DOHH2 (cell line): ENCODE results near the gene RNASET2.

Experiments used
- H3F3A ChIP-seq: fragments of 200-600 bp; sonication (generic), shearing (Covaris generic); 2 replicates; pipeline ENCODE4 v1.6.0; 2016; ENCODE audit warnings: antibody characterized with exemption, mild to moderate bottlenecking; ENCODE audit not compliant: control insufficient read depth, insufficient read depth
- H3K27ac ChIP-seq: fragments of 200-600 bp; sonication (generic); 2 replicates; pipeline ENCODE4 v1.5.1; 2014; ENCODE audit warnings: low read depth, mild to moderate bottlenecking, low read length, moderate library complexity
- H3K27me3 ChIP-seq: fragments of 200-600 bp; sonication (generic); 2 replicates; pipeline ENCODE4 v1.6.1; 2014; ENCODE audit warnings: mild to moderate bottlenecking, low read length, mixed read lengths; ENCODE audit not compliant: control insufficient read depth
- H3K36me3 ChIP-seq: fragments of 200-600 bp; sonication (generic); 2 replicates; pipeline ENCODE4 v1.6.1; 2014; ENCODE audit warnings: mild to moderate bottlenecking, low read length, moderate library complexity, mixed read lengths; ENCODE audit not compliant: control insufficient read depth
- H3K4me1 ChIP-seq: fragments of 200-600 bp; sonication (generic); 2 replicates; pipeline ENCODE4 v1.6.1; 2014; ENCODE audit warnings: mild to moderate bottlenecking, low read length, mixed read lengths; ENCODE audit not compliant: control insufficient read depth
- H3K4me2 ChIP-seq: fragments of 200-600 bp; sonication (generic); 2 replicates; pipeline ENCODE4 v1.6.0; 2014; ENCODE audit warnings: mild to moderate bottlenecking, low read length, moderate library complexity
- H3K4me3 ChIP-seq: fragments of 200-600 bp; sonication (generic); 2 replicates; pipeline ENCODE4 v1.5.1; 2014; ENCODE audit warnings: mild to moderate bottlenecking, low read length, mixed read lengths
- H3K79me2 ChIP-seq: fragments of 200-600 bp; sonication (generic); 2 replicates; pipeline ENCODE4 v1.6.1; 2014; ENCODE audit warnings: mild to moderate bottlenecking, low read length, mixed read lengths; ENCODE audit not compliant: control insufficient read depth
- H3K9me2 ChIP-seq: fragments of 200-600 bp; sonication (generic); replicated peaks from 2 replicates; pipeline ENCODE4 v1.6.1; 2014; ENCODE audit warnings: mild to moderate bottlenecking, low read length, mixed read lengths; ENCODE audit not compliant: control insufficient read depth
- H3K9me3 ChIP-seq: fragments of 200-600 bp; sonication (generic); 2 replicates; pipeline ENCODE4 v1.6.1; 2014; ENCODE audit warnings: antibody characterized with exemption, low read length, mixed read lengths; ENCODE audit not compliant: control insufficient read depth, insufficient read depth
- H4K20me1 ChIP-seq: fragments of 200-600 bp; sonication (generic); 2 replicates; pipeline ENCODE4 v1.6.0; 2014; ENCODE audit warnings: low read depth, mild to moderate bottlenecking, antibody characterized with exemption, low read length, moderate library complexity; ENCODE audit not compliant: control insufficient read depth, insufficient read depth
- CTCF ChIP-seq: fragments of 200-600 bp; sonication (generic); IDR thresholded peaks from one replicate; pipeline ENCODE4 v1.5.1; 2014; ENCODE audit warnings: antibody characterized with exemption, mild to moderate bottlenecking, low read depth, low read length; ENCODE audit not compliant: poor library complexity, severe bottlenecking
- EZH2phosphoT487 ChIP-seq: fragments of 200-600 bp; sonication (generic); IDR thresholded peaks from 2 replicates; pipeline ENCODE4 v1.6.1; 2017; ENCODE audit warnings: borderline replicate concordance, mild to moderate bottlenecking, antibody characterized with exemption, low read length, moderate library complexity, mixed read lengths

The RNASET2 gene

GRCh38 chr6:166955121-166955864, 1.1 kb downstream of the RNASET2 start:
- Histone ChIP-seq H3K27me3 (no peaks in the 10 kb centered on the region), H3F3A (peaks cover 38% of the 10 kb centered on the region), H3K4me1 (peaks cover 91% of the 10 kb centered on the region), H3K4me3 (peak overlapping the region; percentile 75), H3K9me3 (no peaks in the 10 kb centered on the region), H4K20me1 (peaks cover 4% of the 10 kb centered on the region; the same call in 1 of the 2 replicates), H3K79me2 (peaks cover 50% of the 10 kb centered on the region), H3K36me3 (peaks cover 26% of the 10 kb centered on the region), H3K4me2 (peak overlapping the region; percentile 88), H3K27ac (peak overlapping the region; percentile 95), H3K9me2 (no peaks in the 10 kb centered on the region)
- TF ChIP-seq EZH2phosphoT487 (no peak), CTCF (no peak)

GRCh38 chr6:166954118-166954713, 2.1 kb downstream of the RNASET2 start:
- no peaks in the 10 kb centered on the region for H3K9me2 ChIP-seq
- H3K27ac ChIP-seq: 0 out of 2 replicates have a peak overlapping the region, but pooled peaks have one; percentile 19
- H3K27me3 ChIP-seq: no peaks in the 10 kb centered on the region
- H3F3A ChIP-seq: peaks cover 38% of the 10 kb centered on the region
- H3K9me3 ChIP-seq: no peaks in the 10 kb centered on the region
- peaks cover 89% of the 10 kb centered on the region for H3K4me1 ChIP-seq
- H3K36me3 ChIP-seq: peaks cover 36% of the 10 kb centered on the region
- peaks cover 58% of the 10 kb centered on the region for H3K79me2 ChIP-seq
- peak overlapping the region; percentile 88 for H3K4me2 ChIP-seq
- peak overlapping the region; percentile 75 for H3K4me3 ChIP-seq
- H4K20me1 ChIP-seq: peaks cover 10% of the 10 kb centered on the region
- TF ChIP-seq EZH2phosphoT487: no peak

GRCh38 chr6:166952567-166953486, 3.5 kb downstream of the RNASET2 start:
- Histone ChIP-seq H3F3A (peaks cover 27% of the 10 kb centered on the region), H3K27me3 (no peaks in the 10 kb centered on the region), H3K4me3 (peak overlapping the region; percentile 13; the same call in 1 of the 2 replicates), H4K20me1 (peaks cover 13% of the 10 kb centered on the region), H3K9me3 (no peaks in the 10 kb centered on the region), H3K27ac (peak overlapping the region; percentile 41; the same call in 1 of the 2 replicates), H3K4me1 (peaks cover 75% of the 10 kb centered on the region), H3K4me2 (peak overlapping the region; percentile 62), H3K36me3 (peaks cover 45% of the 10 kb centered on the region), H3K79me2 (peaks cover 62% of the 10 kb centered on the region), H3K9me2 (no peaks in the 10 kb centered on the region)
- TF ChIP-seq EZH2phosphoT487: no peak
- TF ChIP-seq CTCF: no peak
